Right atrium auricular region (tissue), 2 donors: ENCODE measurements around the gene LYZL4. TPM values are rescaled to one million over a fixed set of nuclear protein-coding genes. Genes with fewer than 3 reads are reported as not detected.

Source experiments
- DNase-seq: peaks from one replicate; pipeline ENCODE4 v3.0.0-alpha.2; 2019; ENCODE audit warnings: low spot score
- H3K27ac ChIP-seq, 2 donors: fragments of 200-600 bp; sonication (generic); 1 replicate in 1 of 2; 2 replicates in 1 of 2; pipeline ENCODE4 v1.5.1; 2016 to 2019
- H3K27me3 ChIP-seq, 2 donors: fragments of 200-600 bp; sonication (generic); one replicate each; pipeline versions ENCODE4 v1.5.1 to v1.6.0; 2017 to 2019
- H3K36me3 ChIP-seq: fragments of 200-600 bp; sonication (generic); one replicate; pipeline ENCODE4 v1.5.1; 2016
- H3K4me1 ChIP-seq, 2 donors: fragments of 200-600 bp; sonication (generic); one replicate each; pipeline versions ENCODE4 v1.5.1 to v1.6.0; 2017 to 2019
- H3K4me3 ChIP-seq, 2 donors: fragments of 200-600 bp; sonication (generic); 1 replicate in 1 of 2; 2 replicates in 1 of 2; pipeline ENCODE4 v1.5.1; 2017 to 2019; ENCODE audit warnings: mild to moderate bottlenecking in 1 of 2, moderate library complexity in 1 of 2
- H3K9me3 ChIP-seq, 2 donors: fragments of 200-600 bp; sonication (generic); one replicate each; pipeline ENCODE4 v1.5.1; 2019
- total RNA-seq, 2 donors: library from RNA; depleted of rRNA; stranded (reverse); fragments of >200 nt; gene quantifications; one replicate each; pipeline ENCODE4 v1.1.0, GENCODE V29; 2016
- TF ChIP-seq, protein P1 (sequence below), 2 donors: fragments of 200-600 bp; sonication (generic); IDR thresholded peaks; one replicate each; pipeline ENCODE4 v1.5.1; 2019; ENCODE audit warnings: antibody characterized with exemption in 2 of 2

Gene LYZL4
- total RNA-seq, 2 donors from 2014 or later, result not detected

DNA sequence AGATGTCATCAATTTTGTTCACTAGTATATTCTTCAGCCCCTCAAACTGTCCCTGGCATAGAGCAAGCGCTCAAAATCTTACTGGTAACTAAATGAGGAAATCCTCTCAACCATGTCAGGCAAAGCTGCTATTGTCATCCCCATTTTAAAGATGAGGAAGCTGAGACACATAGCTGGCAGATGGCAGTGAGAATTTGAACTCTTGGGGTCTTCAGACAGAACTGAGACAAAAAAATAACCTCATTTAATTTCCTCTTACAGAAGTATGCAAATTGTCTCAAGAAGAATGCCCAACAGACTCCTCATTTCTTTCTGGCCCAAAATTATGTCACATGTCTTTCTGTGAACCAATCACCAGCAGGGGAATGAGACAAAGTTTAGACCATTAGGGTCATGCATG, 40.2 kb upstream of the LYZL4 start:
- DNase-seq, result no peak
- H3K36me3 ChIP-seq, result no peaks in the 10 kb centered on the region
- H3K4me3 ChIP-seq, result no peak overlapping the region
- H3K27me3 ChIP-seq, result no peaks in the 10 kb centered on the region
- no peak overlapping the region for H3K27ac ChIP-seq
- H3K9me3 ChIP-seq, result no peaks in the 10 kb centered on the region
- TF ChIP-seq, protein P1, sequence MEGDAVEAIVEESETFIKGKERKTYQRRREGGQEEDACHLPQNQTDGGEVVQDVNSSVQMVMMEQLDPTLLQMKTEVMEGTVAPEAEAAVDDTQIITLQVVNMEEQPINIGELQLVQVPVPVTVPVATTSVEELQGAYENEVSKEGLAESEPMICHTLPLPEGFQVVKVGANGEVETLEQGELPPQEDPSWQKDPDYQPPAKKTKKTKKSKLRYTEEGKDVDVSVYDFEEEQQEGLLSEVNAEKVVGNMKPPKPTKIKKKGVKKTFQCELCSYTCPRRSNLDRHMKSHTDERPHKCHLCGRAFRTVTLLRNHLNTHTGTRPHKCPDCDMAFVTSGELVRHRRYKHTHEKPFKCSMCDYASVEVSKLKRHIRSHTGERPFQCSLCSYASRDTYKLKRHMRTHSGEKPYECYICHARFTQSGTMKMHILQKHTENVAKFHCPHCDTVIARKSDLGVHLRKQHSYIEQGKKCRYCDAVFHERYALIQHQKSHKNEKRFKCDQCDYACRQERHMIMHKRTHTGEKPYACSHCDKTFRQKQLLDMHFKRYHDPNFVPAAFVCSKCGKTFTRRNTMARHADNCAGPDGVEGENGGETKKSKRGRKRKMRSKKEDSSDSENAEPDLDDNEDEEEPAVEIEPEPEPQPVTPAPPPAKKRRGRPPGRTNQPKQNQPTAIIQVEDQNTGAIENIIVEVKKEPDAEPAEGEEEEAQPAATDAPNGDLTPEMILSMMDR (IDR thresholded peaks at IDR 0.05), result no peak
- peaks cover 0 to 10% of the 10 kb centered on the region in 2 donors for H3K4me1 ChIP-seq

DNA sequence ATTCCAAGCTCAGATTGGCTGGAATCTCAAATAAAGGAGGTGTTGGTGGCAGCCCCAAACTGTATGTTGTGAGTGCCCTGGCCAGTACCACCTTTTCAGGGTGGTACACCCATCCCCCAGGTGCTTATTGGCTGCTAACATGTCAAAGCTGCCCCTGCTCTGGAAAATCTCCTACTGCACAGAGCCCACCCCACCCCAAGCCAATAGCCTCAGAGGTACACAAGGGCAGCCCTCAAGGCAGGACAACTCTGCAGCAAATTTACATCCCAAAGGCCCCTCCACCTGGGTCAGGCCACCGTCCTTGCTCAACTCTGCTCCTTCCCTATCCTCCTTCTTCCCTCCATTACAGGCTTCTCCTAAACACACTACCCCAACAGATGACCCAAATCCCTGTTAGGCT, 37.1 kb upstream of the LYZL4 start:
- Histone ChIP-seq H3K9me3 (no peaks in the 10 kb centered on the region), H3K27ac (no peak overlapping the region), H3K36me3 (no peaks in the 10 kb centered on the region), H3K4me3 (no peak overlapping the region), H3K27me3 (no peaks in the 10 kb centered on the region), H3K4me1 (peaks cover 0 to 10% of the 10 kb centered on the region in 2 donors)
- no peak for DNase-seq
- TF ChIP-seq, protein P1 (IDR thresholded peaks at IDR 0.05), result no peak

DNA sequence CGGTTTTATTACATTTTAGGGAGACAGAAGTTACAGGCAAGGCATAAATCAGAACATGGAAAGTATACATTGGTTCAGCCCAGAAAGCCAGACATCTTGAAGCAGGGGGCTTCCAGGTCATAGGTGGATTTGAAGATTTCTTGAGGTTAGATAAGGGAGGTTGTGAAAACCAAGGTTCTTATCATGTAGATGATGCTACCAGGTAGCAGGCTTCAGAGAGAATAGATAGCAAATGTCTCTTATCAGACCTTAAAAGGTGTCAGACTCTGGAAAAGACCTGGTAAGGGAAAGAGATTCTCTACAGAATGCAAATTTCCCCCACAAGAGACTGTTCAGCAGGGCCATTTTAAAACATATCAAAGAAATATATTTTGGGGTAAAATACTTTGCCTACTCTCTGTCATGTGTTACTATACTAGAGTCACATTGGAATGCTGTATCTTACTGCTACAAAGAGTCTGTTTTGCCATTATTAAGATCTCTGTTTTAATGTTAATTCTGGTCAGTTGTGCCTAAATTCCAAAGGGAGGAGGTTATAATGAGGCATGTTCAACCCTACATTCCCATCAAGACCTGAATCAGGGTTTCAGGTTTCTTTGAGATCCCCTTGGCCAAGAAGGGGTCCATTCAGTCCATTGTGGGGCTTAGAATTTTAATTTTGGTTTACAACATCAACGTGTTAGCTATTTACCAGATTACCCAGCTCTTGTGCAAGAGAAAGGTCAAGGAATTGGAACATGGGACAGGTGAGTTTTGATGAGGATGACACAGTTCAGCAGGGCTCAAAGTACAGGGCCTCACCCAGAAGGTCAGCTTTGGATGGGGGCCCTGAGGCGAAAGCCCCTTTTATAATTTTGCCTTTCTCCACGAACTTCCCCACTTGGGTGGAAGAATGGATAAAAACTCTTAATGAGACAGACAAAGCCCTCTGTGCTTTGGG, 36.0 kb upstream of the LYZL4 start:
- Histone ChIP-seq H3K27me3 (no peaks in the 10 kb centered on the region), H3K4me3 (no peak overlapping the region), H3K9me3 (no peaks in the 10 kb centered on the region), H3K27ac (no peak overlapping the region), H3K4me1 (peaks cover 0 to 1% of the 10 kb centered on the region in 2 donors), H3K36me3 (no peaks in the 10 kb centered on the region)
- no peak for DNase-seq
- TF ChIP-seq, protein P1 (IDR thresholded peaks at IDR 0.05), result no peak

DNA sequence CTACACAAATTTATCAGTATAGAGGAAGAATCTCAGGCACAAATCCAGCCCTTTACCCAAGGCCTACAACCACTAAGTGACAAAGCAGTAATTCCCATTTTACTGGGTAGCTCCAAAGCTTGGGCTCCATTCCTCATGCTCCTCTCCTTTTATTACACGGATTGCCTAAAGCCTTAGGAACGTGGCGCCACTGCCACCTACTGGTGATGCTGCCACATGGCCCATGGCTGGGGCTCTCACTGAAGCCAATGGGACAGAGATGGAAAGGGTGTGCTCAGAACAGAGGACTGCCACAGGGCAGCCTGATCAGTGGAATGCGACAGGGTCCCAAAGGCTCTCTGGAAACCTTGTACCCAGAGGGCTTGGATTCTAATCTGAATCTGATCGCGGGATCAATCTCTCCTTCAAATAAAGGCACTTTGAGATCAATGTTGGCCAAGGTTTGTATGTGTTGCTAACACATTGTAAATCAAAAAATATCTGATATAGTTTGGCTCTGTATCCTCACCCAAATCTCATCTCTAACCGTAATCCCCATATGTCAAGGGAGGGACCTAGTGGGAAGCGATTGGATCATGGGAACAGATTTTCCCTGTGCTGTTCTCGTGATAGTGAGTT, 33.5 kb upstream of the LYZL4 start:
- H3K9me3 ChIP-seq, result no peaks in the 10 kb centered on the region
- no peaks in the 10 kb centered on the region for H3K4me1 ChIP-seq
- TF ChIP-seq, protein P1 (IDR thresholded peaks at IDR 0.05), result peak; percentile 87 to 97

DNA sequence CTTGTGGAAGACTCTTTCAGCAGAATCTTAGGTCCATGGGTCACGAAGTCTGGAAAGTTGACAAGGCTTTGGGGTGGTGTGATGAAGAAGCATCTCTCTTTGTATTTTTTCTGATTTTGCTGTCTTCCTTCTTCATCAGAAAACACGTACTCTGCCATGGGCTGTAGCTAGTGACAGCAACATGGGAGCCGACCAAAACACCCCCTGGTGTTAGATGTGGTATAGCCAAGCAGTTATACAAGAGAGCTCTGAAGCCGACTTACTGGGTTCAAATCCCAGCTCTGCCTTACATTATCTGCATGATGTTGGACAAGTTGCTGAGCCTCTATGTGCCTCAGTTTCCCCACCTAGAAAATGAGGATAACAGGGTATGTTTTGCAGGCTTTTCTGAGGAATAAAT, 32.9 kb upstream of the LYZL4 start:
- TF ChIP-seq, protein P1 (IDR thresholded peaks at IDR 0.05), result no peak
- Histone ChIP-seq H3K9me3 (no peaks in the 10 kb centered on the region), H3K27ac (no peak overlapping the region), H3K4me3 (no peak overlapping the region), H3K4me1 (no peaks in the 10 kb centered on the region), H3K36me3 (no peaks in the 10 kb centered on the region), H3K27me3 (no peaks in the 10 kb centered on the region)
- DNase-seq, result no peak

More for the DNA sequence above, 33.5 kb upstream of the LYZL4 start:
- Histone ChIP-seq H3K27ac (no peak overlapping the region), H3K27me3 (no peaks in the 10 kb centered on the region), H3K4me3 (no peak overlapping the region), H3K36me3 (no peaks in the 10 kb centered on the region)
- peak; percentile 85 for DNase-seq
